Tibial nerve (tissue), 4 donors: ENCODE results near the gene TMED1. TPM values are rescaled to one million over a fixed set of nuclear protein-coding genes. Genes with fewer than 3 reads are reported as not detected.

Experiments used
- DNase-seq, 2 donors: peaks; one replicate each; pipeline ENCODE4 v3.0.0-alpha.2; 2019; ENCODE audit warnings: low spot score in 2 of 2
- H3K27ac ChIP-seq, 4 donors: fragments of 200-600 bp; sonication (generic) in 3 of 4; one replicate each; pipeline ENCODE4 v1.5.1; 2017 to 2019; ENCODE audit warnings: mild to moderate bottlenecking in 1 of 4
- H3K27me3 ChIP-seq, 2 donors: fragments of 200-600 bp; sonication (generic) in 1 of 2; one replicate each; pipeline versions ENCODE4 v1.5.1 to v1.6.0; 2017 to 2019
- H3K36me3 ChIP-seq, 3 donors: fragments of 200-600 bp; sonication (generic); one replicate each; pipeline ENCODE4 v1.5.1; 2018 to 2019
- H3K4me1 ChIP-seq, 4 donors: fragments of 200-600 bp; sonication (generic) in 3 of 4; one replicate each; pipeline ENCODE4 v1.5.1; 2017 to 2019
- H3K4me3 ChIP-seq, 4 donors: fragments of 200-600 bp; sonication (generic) in 3 of 4; one replicate each; pipeline ENCODE4 v1.5.1; 2017 to 2019; ENCODE audit warnings: mild to moderate bottlenecking in 1 of 4, moderate library complexity in 1 of 4
- H3K9me3 ChIP-seq, 4 donors: fragments of 200-600 bp; sonication (generic) in 3 of 4; one replicate each; pipeline ENCODE4 v1.5.1; 2017 to 2019
- CTCF ChIP-seq, 5 experiments: fragments of 200-600 bp in 3 of 5; fragments of 450-650 bp in 2 of 5; sonication (generic) in 3 of 5; IDR thresholded peaks; one replicate each; pipeline ENCODE4 v1.5.1; 2016 to 2019; ENCODE audit warnings: antibody characterized with exemption in 5 of 5, mild to moderate bottlenecking in 3 of 5, moderate library complexity in 2 of 5
- EP300 ChIP-seq, 2 donors: sonication (generic); formaldehyde crosslinking; IDR thresholded peaks; one replicate each; pipeline ENCODE4 v1.6.1; 2017; ENCODE audit warnings: antibody characterized with exemption in 2 of 2, mild to moderate bottlenecking in 1 of 2
- POLR2A ChIP-seq, 2 donors: fragments of 450-650 bp; IDR thresholded peaks; one replicate each; pipeline ENCODE4 v1.6.1; 2017; ENCODE audit warnings: antibody characterized with exemption in 2 of 2, mild to moderate bottlenecking in 2 of 2, moderate library complexity in 2 of 2
- WGBS, 2 donors: methylation state at CpG; one replicate each; pipeline ENCODE4 v1.1.5; 2018; 5-methylcytosine and 5-hydroxymethylcytosine counted together
- total RNA-seq, 4 donors: library from RNA; depleted of rRNA; stranded (reverse); fragments of >200 nt; gene quantifications; one replicate each; pipeline ENCODE4 v1.1.0, GENCODE V29; 2016

The TMED1 gene
- total RNA-seq, 4 donors from 2014 or later, result 18.0 to 33.7 (median 29.7) TPM

DNA sequence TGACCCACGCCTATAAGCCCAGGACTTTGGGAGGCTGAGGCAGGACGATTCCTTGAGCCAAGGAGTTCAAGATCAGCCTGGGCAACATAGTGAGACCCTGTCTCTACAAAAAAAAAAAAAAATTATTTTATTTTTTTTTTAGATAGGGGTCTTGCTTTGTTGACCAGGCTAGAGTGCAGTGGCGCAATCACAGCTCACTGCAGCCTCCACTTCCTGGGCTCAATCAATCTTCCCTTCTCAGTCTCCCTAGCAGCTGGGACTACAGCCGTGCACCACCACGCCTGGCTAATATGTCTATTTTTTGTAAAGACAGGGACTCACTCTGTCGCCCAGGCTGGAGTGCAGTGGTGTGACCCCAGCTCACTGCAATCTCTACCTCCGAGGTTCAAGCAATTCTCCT is 16.9 kb upstream of the TMED1 start:
- no peaks in the 10 kb centered on the region for H3K9me3 ChIP-seq
- DNase-seq, result no peak
- H3K36me3 ChIP-seq, result no peaks in the 10 kb centered on the region
- no peak overlapping the region for H3K27ac ChIP-seq
- no peaks in the 10 kb centered on the region for H3K4me1 ChIP-seq
- H3K4me3 ChIP-seq, result no peak overlapping the region
- H3K27me3 ChIP-seq, result peaks cover 0 to 16% of the 10 kb centered on the region in 2 donors
- WGBS, 2 donors, result 76 to 78% methylated on average over 7 of the region's 7 CpGs
- no peak for TF ChIP-seq POLR2A (IDR thresholded peaks at IDR 0.05)
- no peak for TF ChIP-seq CTCF (IDR thresholded peaks at IDR 0.05)
- TF ChIP-seq EP300 (IDR thresholded peaks at IDR 0.05), result no peak

DNA sequence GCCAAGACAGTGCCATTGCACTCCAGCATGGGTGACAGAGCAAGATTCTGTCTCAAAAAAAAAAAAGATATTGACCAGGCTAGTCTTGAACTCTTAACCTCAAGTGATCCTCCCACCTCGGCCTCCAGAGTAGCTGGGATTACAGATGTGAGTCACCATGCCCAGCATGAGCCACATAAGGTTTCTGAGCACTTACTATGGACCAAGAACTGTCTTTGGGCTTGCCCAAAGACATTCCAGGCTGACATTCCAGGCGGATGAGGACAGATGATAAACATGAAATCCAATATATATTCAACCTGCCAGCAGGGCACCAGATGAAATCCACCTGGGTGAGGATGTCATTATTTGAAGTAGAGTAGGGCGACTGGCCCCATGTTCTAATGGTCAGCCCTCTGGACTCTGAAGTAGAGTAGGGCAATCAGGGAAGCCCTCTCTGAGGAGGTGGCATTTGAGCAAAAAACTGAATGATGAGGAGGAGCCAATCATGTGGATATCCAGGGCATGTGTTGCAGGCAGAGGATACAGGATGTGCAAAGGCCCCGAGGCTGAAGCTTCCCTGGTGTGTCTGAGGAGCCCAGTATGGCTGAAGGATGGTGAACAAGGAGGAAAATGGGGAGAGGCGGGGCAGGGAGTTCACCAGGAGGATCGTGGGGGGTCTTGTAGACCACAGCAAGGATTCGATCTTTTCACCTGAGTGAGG is 16.2 kb upstream of the TMED1 start:
- no peaks in the 10 kb centered on the region for H3K36me3 ChIP-seq
- DNase-seq, result no peak
- peaks cover 0 to 16% of the 10 kb centered on the region in 2 donors for H3K27me3 ChIP-seq
- no peak overlapping the region for H3K4me3 ChIP-seq
- WGBS, 2 donors, result 77 to 78% methylated on average over 7 of the region's 7 CpGs
- no peak overlapping the region for H3K27ac ChIP-seq
- no peak for TF ChIP-seq POLR2A (IDR thresholded peaks at IDR 0.05)
- TF ChIP-seq CTCF (IDR thresholded peaks at IDR 0.05), result no peak
- TF ChIP-seq EP300 (IDR thresholded peaks at IDR 0.05), result no peak
- no peaks in the 10 kb centered on the region for H3K9me3 ChIP-seq
- no peaks in the 10 kb centered on the region for H3K4me1 ChIP-seq

DNA sequence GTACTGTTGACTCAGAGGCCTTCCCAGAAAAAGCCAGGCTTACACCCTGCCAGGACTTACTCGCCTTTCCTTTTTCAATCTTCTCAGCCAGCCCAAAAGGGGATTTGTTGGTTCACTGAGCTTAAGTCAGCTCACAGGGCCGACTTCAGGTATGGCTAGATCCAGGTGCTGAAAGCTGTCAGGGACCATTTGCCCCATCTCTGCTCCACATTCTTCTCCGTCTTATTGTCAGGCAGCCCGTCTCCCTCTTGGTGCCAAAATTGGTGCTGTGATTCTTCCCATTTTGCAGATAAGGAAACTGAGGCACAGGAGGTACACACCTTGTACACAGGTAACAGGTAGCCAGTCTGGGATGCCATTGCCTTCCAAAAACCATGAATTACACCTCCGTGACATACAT is 14.6 kb upstream of the TMED1 start:
- DNase-seq, result no peak
- 93% methylated on average over 5 of the region's 5 CpGs for WGBS, 2 donors
- peaks cover 0 to 7% (median 0%) of the 10 kb centered on the region in 4 donors for H3K9me3 ChIP-seq
- H3K36me3 ChIP-seq, result no peaks in the 10 kb centered on the region
- peaks cover 0 to 16% of the 10 kb centered on the region in 2 donors for H3K27me3 ChIP-seq
- TF ChIP-seq EP300 (IDR thresholded peaks at IDR 0.05) (no peak), POLR2A (IDR thresholded peaks at IDR 0.05) (no peak), CTCF (IDR thresholded peaks at IDR 0.05) (no peak)
- no peak overlapping the region for H3K4me3 ChIP-seq
- no peaks in the 10 kb centered on the region for H3K4me1 ChIP-seq
- no peak overlapping the region for H3K27ac ChIP-seq

DNA sequence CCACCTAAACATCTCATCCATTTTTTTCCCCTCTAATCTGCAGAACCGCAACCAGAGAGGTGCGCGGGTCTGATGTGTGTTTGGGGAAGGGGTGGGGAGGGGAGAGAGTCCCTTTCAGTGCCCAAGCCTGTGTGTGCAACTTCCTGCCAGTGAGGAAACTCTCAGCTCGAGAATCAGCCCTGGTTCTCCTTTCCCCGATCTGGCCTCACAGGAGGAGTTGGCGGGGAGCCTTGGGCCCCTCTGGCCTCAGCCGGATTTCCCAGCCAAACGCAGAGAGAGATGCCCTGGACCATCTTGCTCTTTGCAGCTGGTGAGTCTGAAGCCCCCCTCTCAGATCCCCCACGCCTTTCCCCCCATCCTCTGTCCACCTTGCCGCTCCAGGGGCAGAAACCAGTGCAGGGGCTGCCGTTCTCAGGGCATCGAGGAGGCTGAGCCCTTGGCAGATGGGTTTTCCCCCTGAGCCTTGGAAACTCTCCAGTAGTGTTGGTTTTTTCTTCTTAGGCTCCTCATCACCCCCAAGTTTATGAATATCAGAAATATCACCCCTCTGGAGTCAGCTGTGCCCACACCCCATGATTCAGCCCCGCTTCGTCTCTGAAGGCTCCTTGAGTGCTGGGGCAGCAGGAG is 12.3 kb upstream of the TMED1 start, which contains the start of gene C19orf38:
Gene C19orf38, plus strand, starts transcription at position 186 of the 627 bp plus-strand sequence. Its CDS starts 94 bp downstream, at position 280.
- Histone ChIP-seq H3K4me3 (peak within 1 kb of the TSS in 1 of 4 donors; percentile 27), H3K9me3 (peaks cover 0 to 7% (median 0%) of the 10 kb centered on the region in 4 donors), H3K27me3 (peaks cover 0 to 16% of the 10 kb centered on the region in 2 donors), H3K36me3 (no peaks in the 10 kb centered on the region), H3K27ac (no peak within 1 kb of the TSS), H3K4me1 (no peaks in the 10 kb centered on the region)
- TF ChIP-seq CTCF (IDR thresholded peaks at IDR 0.05), result no peak
- no peak for TF ChIP-seq POLR2A (IDR thresholded peaks at IDR 0.05)
- TF ChIP-seq EP300 (IDR thresholded peaks at IDR 0.05), result no peak
- 44 to 47% methylated on average over 14 of the region's 14 CpGs for WGBS, 2 donors
- DNase-seq, result no peak
